Medulla oblongata (tissue), 1 donor: ENCODE measurements around the gene DNAJA3.
"Not testable (repeated sequence)": the region's sequence is repeated elsewhere in the genome, so short reads cannot be mapped to it uniquely, and the experiment has no call there.

Experiments
- DNase-seq: peaks from one replicate; pipeline ENCODE4 v3.0.0-alpha.2; 2015; ENCODE audit errors: extremely low spot score

The DNAJA3 gene

DNA sequence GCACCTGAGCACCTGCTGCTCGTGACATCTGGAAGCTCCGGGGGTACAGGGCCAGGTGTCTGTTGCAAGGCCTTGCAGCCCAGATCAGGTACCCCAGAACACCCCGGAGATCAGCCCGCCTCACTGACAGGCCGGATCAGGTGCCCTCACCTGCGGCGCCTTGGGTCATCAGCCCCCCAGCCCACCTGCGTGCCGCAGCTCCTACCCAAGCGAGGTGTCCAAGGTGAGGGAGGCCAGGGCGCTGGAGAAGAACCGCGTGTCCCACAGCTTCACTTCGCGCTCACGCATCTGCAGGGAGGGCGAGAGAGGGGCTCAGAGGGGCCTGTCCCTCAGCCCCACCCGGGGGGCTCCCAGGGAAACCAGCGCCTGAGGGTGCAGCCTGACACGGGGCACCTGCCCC lies 37.9 kb upstream of the DNAJA3 start:
- DNase-seq = no peak

DNA sequence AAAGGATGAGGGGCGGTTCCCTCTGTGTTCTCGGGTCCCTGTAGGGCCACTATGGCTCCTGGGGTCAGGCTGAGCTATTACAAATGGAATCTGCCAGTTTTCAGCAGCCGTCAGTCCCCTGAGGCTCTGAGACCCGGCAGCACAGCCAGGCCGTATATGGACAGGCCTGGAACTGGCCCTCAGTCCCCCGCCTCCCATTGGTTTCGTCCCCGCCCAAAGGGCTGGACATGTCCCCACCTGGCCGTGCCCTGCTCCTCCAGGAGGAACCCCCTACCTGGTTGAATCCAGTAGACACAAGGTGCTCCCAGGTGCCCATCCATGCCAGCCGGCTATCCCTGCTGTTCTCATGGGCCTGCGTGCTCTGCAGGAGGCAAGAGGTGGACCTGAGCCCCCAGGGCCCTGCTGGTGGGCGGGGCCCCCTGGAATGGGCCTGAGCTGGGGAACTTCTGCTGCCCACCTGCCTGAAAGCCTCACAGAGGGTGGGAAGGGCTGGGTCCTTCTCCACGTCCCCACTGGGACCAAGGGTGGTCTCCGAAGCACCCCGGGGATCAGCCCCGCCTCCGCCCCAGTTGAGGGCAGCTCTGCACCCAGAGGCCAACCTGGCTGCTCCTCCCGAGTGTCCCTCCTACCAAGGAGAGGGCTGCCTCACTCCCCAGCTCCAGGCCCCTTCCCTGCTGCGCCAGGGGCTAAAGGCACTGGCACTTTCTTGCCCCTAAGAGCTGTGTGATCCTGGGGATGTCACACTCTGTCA lies 37.2 kb upstream of the DNAJA3 start:
- DNase-seq = no peak

DNA sequence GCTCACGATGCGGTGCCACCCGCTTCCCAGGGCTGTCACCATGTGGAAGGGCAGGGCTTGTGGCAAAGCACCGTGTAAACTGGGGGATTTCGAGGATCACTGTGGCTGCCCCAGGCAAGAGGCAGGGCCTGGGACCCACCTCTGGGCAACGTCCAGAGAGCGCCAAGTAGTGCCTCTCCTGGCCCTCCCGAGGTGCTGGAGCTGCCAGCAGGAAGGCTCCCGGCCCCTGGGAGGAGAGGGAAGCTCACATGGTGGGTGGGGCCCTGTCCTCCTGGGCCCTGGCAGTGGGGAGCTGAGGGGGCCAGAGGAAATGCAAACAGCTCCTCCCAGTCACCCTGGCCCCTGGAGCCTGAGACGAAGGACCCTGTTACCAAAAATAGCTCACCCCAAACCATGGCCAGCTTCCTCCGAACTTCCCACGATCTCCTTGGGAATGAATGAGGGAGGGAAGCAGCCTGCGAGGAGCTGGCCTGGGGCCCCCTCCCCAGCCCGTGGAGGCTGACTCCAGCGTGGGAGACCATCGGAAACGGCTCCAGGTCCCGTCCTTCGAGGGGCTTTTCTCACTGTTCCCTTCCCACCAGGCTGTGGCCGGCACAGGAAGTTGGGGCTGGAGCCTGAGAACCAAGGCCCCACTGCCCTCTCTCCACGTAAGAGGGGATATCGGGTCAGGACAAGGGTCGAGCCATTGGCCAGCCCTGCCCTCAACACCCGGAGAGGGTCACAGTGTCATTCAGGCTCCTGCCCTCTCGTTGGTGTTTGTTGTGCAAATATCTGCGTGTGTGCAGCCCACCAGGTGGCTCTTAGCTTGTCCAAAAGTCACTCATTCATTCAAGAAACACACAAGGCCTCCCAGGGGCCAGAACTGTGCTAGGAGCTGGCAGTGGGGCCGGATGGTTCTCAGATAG lies 36.4 kb upstream of the DNAJA3 start:
- no peak for DNase-seq

DNA sequence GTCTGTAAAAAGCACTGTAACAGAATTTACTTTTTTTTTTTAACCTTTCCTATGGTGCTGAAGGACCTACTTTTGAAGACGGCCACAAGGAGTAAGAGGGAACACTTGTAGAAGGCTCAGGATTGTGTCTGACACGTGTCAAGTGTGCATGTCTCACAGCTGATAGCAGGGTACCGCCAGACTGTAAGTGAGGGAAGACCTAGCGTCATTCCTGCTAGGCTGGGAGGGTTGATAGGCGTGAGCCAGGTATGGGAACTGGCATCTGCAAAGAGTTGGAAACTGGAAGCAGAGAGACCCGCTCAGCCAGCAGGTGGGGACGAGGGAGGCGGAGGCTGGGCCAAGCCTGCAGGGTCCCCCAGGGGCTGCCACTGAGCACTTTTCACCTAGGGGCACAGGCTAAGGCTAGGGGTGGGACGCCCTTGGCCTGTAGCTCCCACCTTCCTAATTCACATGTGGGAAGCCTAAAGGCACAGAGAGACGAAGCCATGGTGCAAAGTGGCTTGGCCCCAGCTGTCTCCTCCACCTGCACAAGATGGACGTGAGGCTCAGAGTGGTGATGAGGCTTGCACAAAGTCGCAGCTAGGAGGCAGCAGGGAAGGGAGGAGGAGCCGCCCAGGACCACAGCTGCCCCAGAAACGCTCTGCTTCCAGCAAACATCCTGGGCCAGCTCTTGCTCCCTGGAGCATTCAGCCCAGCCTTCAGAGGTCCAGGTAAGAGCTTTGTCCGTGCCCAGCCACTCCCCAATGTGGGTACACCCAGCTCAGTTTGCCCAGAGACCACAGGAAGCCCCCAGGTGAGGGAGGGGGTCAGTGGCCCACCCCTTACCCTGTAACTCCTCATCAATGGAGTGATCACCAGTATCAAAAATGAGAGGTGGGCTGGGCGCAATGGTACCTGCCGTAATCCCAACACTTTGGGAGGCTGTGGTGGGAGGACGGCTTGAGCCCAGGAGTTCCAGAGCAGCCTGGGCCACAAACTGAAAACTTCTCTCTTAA lies 35.1 kb upstream of the DNAJA3 start:
- no peak for DNase-seq

DNA sequence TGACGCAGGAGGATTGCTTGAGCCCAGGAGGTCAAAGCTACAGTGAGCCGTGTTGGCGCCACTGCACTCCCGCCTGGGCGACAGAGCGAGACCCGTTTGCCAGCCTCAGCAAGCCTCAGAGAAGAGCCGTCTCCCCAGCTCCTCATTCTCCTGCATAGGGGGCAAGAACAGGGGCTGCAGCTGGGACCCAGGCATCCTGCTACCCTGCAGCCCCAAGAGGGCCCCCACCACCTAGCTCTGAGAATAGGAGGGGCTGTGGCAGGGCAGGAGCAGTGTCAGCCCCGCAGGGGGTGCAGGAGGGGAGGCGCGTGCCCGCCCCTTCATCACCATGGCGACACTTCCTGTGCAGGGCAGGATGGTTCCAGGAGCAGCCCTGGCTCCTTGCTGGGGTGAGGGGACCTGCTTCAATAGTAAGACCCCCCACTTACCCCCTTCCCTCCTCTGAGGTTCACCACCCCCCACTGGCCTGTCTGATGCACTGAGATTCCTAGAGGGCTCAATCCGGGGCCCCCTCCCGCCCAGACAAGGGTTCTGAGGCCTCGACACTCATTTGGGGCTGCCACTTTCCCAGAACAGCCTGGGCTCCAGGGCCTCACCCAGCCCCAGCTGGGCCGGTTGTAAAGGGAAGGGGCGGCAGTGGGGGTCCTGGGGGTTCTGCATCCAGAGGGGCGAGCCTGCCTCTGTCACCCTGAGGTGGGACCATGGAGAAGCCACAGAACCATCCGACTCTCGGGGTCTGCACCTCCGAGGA lies 33.9 kb upstream of the DNAJA3 start:
- no peak for DNase-seq

DNA sequence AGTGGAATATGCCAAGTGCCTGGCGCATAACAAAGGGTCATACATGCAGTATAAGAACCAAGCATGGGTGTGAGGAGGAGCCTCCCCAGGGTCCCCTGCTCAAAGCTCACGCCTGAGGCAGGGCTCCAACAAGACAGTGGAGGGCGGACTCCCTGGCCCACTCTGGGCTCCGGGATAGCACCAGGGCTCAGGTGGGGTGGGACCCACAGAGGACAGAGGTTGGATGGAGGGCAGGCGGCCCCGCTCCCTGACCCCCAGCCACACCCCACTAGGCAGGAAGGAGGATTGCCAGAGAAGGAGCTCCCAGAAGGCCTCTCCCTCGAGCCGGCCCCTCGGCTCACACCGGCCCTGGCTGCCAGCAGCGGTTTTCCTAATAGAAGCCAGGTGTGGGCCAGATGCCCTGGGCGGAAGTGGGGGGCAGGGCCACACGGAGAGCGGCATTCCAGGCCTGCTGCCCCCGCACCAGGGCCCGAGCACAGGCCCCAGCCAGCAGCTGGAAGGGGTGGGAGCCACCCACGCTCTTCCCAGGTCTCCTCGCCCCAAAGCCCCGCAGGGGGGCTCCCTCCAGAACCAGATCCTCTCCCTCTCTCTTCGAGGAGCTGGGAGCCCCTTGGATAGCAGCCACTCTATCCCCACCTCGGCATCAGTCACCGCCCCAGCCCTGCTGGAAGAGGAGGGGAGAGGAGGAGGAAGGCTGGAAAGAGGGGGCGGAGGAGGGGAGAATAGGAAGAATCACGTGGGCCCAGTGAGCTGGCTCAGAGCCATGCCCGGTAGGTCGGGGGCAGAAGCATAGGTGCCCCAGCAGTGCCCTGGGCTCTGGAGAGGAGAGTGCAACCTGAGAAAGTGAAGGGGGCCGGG lies 33.1 kb upstream of the DNAJA3 start:
- DNase-seq = no peak

DNA sequence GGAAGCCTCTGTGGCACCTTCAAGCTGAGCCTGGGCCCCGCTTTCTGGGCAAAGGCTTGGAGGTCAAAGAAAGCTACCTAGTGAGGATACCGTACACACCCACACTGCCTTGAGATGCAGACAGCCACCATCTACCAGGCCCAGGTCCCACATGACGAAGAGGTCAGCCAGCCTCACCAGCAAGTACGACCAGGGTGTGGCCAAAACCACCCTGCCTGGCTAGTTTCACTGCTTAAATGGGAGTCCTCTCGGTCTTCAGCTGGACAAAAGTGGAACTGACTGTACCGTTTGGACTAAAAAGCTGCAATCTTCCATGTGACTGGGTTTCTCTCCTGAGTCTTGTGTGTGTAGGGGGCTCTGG lies 32.4 kb upstream of the DNAJA3 start:
- no peak for DNase-seq

DNA sequence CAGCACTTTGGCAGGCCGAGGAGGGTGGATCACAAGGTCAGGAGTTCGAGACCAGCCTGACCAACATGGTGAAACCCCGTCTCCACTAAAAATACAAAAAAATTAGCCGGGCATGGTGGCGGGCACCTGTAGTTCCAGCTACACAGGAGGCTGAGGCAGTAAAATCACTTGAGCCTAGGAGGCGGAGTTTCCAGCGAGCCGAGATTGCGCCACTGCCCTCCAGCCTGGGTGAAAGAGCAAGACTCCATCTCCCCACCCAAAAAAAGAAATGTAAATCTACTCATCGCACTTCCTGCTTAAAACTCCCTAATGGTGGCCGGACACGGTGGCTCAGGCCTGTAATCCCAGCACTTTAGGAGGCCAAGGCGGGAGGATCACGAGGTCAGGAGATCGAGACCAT lies 31.8 kb upstream of the DNAJA3 start:
- DNase-seq = not testable (repeated sequence)

DNA sequence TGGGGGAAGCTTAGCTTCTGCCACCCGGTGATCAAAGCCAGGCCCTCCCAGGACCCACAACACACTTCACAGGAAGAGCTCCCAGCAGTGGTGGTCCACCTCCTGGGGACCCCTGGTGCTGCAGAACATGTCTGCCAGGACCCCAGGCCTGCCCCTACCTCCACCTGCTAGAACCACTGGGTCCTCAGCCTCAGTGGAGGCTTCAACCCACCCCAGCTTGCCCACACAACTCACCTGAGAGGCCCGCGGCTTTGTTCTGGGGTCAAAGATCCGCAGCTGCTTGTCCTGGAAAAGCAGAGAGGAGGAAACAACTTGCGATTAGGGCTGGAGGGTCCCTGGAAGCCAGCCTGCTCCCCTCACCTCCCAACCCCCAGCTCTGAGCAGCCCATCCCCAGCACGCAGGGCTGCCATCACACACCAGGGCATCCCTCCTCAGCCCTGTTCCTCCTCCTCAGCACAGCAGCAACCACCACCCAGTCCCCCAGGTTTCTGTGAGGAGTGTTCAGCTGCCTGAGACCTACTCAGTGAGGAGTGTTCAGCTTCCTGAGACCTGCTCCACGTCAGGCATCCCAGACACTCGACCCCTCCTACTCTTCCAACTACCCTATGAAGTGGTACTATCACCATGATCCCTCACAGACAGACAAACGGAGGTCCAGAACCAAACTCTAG lies 30.5 kb upstream of the DNAJA3 start:
- no peak for DNase-seq

DNA sequence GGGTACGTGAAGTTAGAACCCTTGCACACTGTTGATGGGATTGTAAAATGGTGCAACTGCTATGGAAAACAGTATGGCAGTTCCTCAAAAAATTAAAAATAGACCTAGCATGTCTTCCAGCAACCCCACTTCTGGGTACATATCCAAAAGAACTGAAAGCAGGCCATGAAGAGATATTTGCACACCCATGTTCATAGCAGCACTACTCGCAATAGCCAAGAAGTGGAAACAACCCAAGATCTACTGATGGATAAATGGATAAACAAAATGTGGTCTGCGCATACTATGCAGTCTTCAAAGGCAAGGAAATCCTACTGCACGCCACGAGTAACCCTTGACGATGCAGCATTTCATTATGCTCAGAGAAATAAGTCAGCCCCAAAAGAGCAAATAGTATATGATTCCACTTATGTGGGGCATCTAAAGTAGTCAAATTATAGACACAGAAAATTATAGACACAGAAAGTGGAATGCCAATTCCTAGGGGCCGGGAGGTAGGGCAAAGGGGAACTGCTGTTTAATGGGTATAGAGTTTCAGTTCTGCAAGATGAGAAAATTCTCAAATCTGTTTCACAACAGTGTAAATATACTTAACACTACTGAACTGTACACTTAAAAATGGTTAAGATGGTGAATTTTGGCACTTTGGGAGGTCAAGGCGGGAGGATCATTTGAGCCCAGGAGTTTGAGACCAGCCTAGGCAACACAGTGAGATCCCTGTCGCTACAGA lies 26.5 kb upstream of the DNAJA3 start:
- DNase-seq = no peak

DNA sequence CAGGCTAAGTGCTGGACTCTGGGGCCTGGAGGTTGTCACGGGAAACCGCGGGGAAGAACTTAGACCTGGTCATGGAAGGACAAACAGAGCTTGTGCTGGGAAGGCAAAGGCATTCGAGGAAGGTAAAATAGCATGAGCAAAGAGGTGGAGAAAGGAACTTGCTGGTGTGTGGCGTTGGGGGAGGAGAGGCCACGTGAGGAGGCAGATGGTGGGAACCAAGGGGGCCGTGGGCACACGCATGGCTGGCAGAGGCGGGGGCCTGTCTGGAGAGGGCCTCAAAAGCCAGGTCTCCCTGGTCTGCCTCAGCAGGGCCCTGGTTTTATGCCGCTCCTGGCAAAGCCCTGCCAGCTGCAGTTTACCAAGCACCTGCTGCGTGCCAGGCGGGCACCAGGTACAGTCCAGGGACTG lies 24.6 kb upstream of the DNAJA3 start:
- DNase-seq = no peak

DNA sequence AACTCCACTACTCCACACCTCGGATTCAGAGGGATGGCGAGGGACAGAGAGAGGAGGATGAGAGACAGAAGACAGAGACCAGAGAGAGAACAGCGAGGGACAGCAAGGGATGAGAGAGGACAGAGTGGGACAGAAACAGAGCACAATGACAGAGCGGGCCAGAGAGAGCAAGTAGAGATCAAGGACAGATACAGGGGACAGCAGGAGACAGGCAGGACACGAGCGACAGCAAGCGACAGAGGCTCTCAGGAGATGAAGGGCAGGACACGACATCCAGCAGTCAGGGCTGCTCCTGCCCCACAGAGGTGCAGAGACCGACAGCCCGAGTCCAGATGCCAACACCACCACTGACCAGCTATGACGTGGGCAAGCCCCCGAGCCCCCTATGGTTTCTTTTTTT lies 24.2 kb upstream of the DNAJA3 start:
- DNase-seq = no peak

DNA sequence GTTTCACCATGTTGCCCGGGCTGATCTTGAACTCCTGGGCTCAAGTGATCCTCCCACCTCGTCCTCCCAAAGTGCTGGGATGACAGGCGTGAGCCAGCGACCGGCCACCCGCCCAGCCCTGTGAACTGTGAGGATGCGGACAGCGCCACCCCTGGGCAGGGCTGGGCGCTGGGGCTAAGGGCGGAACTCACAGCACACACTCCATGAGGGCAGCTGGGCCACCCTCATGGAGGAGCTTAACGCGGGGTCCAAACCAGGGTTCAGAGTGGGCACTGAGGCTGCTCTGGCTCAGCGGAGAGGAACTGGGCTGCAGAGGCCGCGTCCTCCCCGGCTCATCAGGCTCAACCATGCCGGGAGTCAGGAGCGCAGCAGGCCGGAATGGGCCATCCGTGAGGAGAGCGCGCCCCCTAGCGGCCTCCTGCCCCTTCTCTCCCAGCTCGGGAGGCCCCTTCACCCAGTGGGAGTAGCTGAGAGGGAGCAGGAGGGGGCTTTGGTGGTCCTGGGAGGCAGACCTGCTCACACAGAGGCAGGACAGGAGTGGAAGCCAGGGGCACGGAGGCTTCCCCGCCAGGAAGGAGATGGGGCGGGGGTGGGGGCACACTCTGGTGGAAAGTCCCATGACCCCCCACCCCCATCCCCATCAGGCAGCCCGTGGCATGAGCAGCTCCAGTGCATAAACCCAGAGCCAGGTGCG lies 23.1 kb upstream of the DNAJA3 start:
- peak; percentile 76 for DNase-seq

DNA sequence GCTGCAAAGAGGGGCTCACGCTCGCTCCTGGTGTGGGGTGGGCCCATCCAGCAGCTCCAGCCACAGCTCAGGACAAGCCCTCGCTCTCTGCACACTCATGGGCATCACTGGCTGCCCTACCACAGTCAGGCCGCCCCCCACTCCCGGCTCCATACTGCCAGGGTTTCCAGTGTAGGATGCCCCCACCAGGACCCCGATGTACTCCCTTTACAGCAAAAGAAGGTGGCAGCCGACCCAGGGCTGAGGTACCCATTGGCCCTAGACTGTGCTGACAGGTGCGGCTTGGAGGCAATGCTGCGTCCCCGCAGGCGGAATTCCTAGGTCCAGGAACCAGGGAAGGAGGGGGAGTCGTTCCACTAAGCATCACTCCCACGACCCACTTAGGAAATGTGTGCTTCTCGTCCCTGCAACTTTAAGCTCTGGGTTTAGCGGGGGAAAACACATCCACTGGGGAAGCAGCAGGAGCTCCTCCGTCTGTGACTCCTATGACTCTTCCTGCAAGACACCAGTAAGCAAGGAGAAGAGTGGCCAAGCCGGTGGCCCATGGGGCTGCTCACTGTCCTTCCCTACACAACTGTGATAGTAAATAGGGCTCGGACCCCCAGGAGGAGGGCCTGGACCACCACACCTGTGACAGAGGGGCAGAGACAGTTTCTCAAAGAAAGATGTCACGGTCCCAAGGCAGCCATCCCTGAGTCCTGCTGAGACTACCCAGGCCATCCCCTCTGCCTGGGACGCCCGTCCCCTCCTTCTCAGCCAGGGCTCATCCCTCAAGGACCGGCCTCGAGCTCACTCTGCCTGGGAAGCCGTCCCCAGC lies 22.3 kb upstream of the DNAJA3 start:
- DNase-seq = no peak

DNA sequence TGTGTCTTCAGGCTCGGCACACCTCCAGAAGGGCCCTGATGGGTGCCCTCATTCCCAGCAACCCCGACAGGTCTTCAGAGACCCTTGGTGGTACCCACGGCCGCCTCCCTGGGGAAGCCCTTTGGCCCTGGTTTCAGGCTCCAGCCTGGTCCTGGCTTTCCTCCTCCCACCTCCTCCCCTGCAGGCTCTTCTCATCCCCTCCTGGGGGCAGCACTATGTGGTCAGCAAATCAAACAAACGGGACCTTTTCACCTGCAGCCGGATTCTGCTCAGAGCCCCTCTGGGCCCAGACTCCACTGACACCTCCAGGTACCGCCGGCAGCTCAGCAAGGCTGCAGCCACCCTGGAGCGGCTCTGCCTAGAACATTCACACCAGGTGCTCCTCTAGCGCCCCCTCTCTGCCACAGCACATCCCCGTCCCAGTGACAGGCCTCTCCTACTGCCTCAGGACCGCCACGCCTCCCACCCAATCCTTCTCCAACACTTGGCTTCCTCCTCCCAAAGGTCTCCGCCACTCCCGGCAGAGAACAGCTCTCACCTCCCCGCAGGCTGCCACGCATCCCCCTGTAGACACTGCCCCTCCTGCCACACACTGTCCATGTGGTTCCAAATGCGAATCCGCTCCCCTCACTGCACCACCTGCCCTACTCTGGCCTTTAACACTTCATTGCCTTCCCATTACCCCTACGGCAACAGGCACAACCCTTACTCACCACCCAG lies 21.3 kb upstream of the DNAJA3 start:
- DNase-seq = no peak

DNA sequence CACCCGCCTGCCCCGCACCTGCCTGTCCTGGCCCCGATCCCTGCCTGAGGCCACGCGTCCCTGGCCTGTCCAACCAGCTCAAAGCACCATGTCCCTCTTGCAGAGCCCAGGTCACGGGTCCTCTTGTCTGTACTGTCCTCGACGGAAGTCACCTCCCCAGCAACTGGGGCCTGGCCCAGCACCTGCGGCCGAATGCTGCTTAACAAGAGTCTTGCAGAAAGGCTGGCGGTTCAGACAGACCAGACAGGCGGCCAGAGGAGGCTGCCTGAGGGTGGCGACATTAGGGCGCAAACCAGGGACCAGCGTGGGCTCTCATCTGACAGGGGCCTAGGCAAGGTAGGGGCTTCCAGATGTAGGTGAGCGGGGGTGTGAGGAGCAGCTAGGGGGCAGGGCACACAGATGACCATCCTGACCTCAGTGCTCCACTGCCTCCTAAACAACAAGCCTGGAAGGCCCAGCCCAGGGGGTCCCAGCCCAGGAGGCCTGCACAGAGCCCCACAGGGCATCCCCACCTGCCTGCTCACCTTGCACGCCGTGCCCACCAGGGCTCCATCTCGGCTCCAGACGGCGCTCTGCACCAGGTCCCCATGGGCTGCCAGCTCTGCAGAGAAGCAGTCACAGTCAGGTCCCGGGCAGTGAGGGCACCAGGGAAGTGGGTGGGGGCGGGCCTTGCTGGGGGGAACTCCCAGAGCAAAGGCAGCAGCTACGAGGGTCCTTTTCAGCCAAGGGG lies 20.5 kb upstream of the DNAJA3 start:
- DNase-seq = no peak
